ENCODE data around the gene NRCAM.
"Not testable (repeated sequence)": the region's sequence is repeated elsewhere in the genome, so short reads cannot be mapped to it uniquely, and the experiment has no call there.

The NRCAM gene

DNA sequence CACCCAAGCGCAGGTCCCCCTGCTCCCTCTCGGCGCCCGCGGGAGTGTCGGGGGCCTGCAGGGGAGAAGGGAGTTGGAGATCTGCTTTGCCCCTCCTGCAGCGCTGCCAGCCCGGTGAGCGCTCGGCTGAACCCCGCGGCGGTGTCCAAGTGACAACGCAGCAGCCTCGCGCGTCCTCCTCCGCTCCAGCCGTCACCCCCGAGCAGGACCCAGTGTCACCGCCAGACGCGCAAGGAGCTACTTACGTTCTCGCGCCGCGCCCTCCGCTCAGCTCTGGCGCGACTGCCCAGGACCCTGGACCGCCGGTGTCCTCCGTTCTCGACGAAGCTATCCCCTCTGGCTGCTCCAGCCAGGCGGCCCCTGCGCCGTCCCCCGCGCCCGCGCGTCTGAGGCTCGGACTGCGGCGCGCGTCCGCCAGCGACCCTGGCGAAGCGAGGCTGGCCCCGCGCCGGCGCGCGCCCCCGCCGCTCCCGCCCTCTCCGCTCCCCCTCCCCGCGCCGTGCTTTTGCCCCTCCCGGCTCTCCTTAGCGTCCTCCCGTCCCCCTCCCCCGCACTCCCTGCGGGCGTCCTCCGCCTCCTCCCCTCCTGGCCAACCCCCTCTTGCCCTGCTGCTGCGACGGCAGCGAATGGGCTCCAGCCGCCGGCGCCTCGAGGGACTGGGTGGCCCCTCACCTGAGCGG lies at the start of gene NRCAM:
TSS of gene NRCAM (minus strand) at position 439 of the 680 bp plus-strand sequence. CDS start 216,372 bp downstream, outside the sequence.
- no peak for DNase-seq (ENCODE audit: low read depth in 2 of 2, low spot score in 1 of 2)

GRCh38 chr7:108504576-108504975 lies 48.3 kb upstream of the NRCAM start:
- DNase-seq (ENCODE audit: low read depth in 2 of 2, low spot score in 1 of 2), result not testable (repeated sequence)

GRCh38 chr7:108503112-108504026 lies 47.1 kb upstream of the NRCAM start:
- no peak for DNase-seq (ENCODE audit: low read depth in 2 of 2, low spot score in 1 of 2)

GRCh38 chr7:108499566-108499965 lies 43.3 kb upstream of the NRCAM start:
- no peak for DNase-seq (ENCODE audit: low read depth in 2 of 2, low spot score in 1 of 2)

GRCh38 chr7:108498481-108498880 lies 42.2 kb upstream of the NRCAM start:
- no peak for DNase-seq (ENCODE audit: low read depth in 2 of 2, low spot score in 1 of 2)

GRCh38 chr7:108497082-108497725 lies 41.0 kb upstream of the NRCAM start:
- peak in 1 of 2 donors; percentile 16 for DNase-seq (ENCODE audit: low read depth in 2 of 2, low spot score in 1 of 2)

DNA sequence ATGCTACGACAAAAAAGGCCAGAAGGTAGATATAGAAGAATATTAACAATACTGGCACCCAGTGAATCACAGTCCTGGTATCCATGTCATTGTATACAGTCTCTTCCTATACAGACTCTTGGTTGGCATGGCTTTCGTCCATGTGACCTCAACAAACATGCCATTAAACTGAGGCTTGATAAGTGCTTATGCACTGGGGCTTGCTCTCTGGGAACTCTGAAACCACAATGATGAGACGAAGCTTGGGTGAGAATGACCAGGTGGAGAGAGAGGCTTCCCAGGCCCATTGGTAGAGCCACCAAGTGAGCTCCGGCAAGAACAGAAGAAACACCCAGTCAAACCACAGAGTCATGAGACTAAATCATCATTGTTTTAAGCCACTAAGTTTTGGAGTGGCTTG lies 36.5 kb upstream of the NRCAM start:
- no peak for DNase-seq (ENCODE audit: low read depth in 2 of 2, low spot score in 1 of 2)

- no peak for DNase-seq (ENCODE audit: low read depth in 2 of 2, low spot score in 1 of 2)
Measured at GRCh38 chr7:108488768-108489538, 32.7 kb upstream of the NRCAM start.

DNA sequence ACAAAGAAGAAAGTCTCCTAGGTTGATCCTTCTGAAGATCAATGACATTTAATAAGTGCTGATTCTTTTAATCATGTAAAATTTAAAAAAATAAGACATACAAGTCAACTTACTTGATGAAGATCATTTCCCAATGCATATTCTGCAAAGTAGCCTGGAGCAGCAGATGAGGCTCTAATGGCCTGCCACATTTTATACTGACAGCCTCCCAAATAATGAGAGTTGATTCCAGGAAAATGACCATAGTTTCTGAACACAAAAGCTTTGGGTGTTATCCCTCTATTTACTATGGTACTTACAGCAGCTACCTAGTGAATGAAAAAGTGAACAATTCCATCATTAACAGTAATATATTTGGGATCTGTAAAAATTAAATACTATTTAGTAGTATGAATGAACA lies 31.4 kb upstream of the NRCAM start:
- DNase-seq (ENCODE audit: low read depth in 2 of 2, low spot score in 1 of 2), result no peak

- no peak for DNase-seq (ENCODE audit: low read depth in 2 of 2, low spot score in 1 of 2)
Measured at GRCh38 chr7:108486291-108486966, 30.2 kb upstream of the NRCAM start.

GRCh38 chr7:108484137-108484536 lies 27.9 kb upstream of the NRCAM start:
- no peak for DNase-seq (ENCODE audit: low read depth in 2 of 2, low spot score in 1 of 2)

DNA sequence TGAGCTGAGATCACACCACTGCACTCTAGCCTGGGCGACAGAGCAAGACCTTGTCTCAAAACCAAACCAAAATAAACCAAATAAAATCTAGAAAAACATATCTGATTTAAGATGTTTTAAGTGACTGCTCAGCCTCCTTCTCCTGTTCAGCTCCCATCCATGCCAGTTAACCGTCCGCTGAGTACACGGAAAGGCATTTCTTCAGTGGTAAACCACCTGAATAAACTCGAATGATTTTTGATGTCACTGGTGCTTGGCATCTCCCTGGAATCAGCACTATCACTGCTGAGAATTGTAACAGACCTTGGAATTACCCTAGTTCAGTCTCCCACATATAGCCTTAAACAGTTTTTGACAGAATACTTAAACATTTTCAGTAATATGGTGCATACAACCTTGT lies 24.1 kb upstream of the NRCAM start:
- DNase-seq (ENCODE audit: low read depth in 2 of 2, low spot score in 1 of 2), result no peak

GRCh38 chr7:108479751-108480150 lies 23.5 kb upstream of the NRCAM start:
- no peak for DNase-seq (ENCODE audit: low read depth in 2 of 2, low spot score in 1 of 2)

DNA sequence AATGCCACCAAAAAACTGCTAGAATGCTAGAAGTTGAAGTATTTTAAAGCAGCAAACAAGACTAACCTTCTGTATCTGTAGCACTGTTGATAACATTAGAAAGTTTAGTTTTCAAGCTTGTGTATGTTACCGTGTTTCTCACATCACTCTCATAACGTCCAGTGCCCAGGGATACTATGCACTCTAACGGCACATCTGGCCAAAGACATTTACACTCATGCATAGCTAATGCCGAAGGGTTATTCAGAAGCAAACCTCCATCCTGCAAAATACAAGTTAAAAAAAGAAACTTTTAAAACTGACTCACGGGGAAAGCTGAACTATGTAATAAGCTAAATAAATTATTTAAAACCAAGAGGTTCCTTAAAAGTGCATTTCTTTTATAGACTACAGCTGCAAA lies 22.9 kb upstream of the NRCAM start:
- DNase-seq (ENCODE audit: low read depth in 2 of 2, low spot score in 1 of 2), result no peak

DNA sequence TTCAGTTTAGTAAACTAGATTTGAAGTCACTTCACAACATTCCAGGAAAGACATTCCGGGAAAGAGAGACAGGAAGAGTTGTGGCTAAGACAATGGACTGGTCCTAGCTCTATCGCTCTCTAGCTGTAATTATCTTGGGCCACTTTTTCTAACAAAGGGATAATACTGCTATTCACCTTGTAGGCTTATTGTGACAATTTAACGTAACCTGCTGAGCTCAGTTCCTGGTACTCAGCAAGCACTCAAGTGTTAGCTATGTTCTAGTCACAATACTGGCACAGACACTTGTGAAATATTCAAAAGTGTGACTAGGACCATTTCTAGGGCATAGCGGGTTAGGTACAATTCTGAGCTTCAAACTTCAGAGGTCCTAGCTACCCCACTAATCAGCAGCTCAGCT lies 12.0 kb upstream of the NRCAM start:
- DNase-seq (ENCODE audit: low read depth in 2 of 2, low spot score in 1 of 2), result no peak

- DNase-seq (ENCODE audit: low read depth in 2 of 2, low spot score in 1 of 2), result no peak
Measured at GRCh38 chr7:108467391-108467790, 11.2 kb upstream of the NRCAM start.

GRCh38 chr7:108466322-108466721 lies 10.1 kb upstream of the NRCAM start:
- DNase-seq (ENCODE audit: low read depth in 2 of 2, low spot score in 1 of 2), result not testable (repeated sequence)

DNA sequence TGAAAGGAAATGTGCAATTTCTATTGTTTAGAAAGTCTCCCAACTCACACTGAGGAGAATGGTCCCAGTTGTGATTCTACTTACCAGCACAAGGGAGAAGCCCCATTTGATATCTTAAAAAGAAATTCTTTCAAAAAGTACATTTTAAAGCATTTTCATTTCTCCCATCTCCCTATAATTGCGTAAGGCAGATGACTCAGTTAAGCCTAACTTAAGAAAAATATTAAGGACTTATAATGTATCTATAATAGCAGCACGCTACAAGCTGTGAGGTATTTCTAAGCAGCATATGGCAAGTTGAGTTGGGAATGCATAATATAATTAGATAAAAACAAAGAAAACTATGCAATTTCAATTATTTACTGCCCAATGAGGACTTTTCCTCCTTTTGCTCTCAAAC lies 8.5 kb upstream of the NRCAM start:
- DNase-seq (ENCODE audit: low read depth in 2 of 2, low spot score in 1 of 2), result no peak

DNA sequence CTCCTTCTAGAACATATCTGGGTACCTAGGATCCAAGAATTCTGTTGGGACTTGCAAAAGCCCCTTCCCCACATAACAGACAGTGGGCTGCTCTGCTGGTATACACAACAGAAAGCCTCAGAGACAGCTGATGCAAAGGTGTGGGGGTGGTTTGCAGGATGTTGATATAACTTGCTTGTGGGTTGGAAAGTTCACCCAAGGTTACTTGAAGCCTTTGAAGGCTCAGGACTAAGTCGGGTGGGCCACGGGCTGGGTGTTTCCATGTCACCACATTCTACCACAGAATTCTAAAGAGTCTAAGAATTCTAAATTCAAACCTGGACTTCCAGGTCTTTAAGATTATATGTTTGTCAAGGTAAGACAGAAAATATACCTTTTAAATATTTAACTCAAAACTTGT lies 7.4 kb upstream of the NRCAM start:
- DNase-seq (ENCODE audit: low read depth in 2 of 2, low spot score in 1 of 2), result no peak

DNA sequence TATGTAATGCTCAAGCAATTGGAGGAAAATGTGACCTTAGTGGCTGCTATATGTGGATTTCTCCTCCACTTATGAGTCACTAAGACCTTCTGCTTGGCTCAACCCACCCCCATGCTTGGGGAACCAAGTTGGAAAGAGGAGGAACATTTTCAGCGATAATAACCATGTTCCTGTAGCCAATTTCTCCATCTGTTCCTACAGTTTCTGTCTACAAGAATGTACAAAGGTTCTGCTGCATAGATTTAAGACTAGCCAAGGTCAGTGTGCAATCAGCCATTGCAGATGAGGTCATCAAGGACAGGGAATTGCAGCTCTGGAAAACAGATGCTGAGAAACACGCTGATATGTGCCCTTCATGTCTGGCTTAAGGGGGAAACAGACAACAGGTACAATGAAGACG lies 5.6 kb upstream of the NRCAM start:
- no peak for DNase-seq (ENCODE audit: low read depth in 2 of 2, low spot score in 1 of 2)

- DNase-seq (ENCODE audit: low read depth in 2 of 2, low spot score in 1 of 2), result no peak
Measured at GRCh38 chr7:108460964-108461363, 4.7 kb upstream of the NRCAM start.
